Upper lobe of right lung (tissue), 1 donor: ENCODE data around the gene PRR3. TPM values are rescaled to one million over a fixed set of nuclear protein-coding genes. Genes with fewer than 3 reads are reported as not detected.
"Not testable (repeated sequence)": the region's sequence is repeated elsewhere in the genome, so short reads cannot be mapped to it uniquely, and the experiment has no call there.

Experiments
- ATAC-seq: fragments of 200-7000 bp; cut with Tn5 transposase; one replicate; pipeline ENCODE4 v1.9.1; 2020; ENCODE audit warnings: mild to moderate bottlenecking, moderate library complexity
- DNase-seq: peaks from one replicate; pipeline ENCODE4 v3.0.0-alpha.2; 2020
- H3K27ac ChIP-seq: fragments of 200-600 bp; one replicate; pipeline ENCODE4 v1.8.0; 2022
- H3K27me3 ChIP-seq: fragments of 200-600 bp; one replicate; pipeline ENCODE4 v1.8.0; 2022; ENCODE audit warnings: mild to moderate bottlenecking
- H3K36me3 ChIP-seq: fragments of 200-600 bp; one replicate; pipeline ENCODE4 v1.8.0; 2022
- H3K4me1 ChIP-seq: fragments of 200-600 bp; one replicate; pipeline ENCODE4 v1.8.0; 2022
- H3K4me3 ChIP-seq: fragments of 200-600 bp; one replicate; pipeline ENCODE4 v1.8.0; 2022; ENCODE audit warnings: mild to moderate bottlenecking
- H3K9me3 ChIP-seq: fragments of 200-600 bp; one replicate; pipeline ENCODE4 v1.8.0; 2022
- intact Hi-C: fragments of 100-400 bp; cut with DNase I; formaldehyde crosslinking; loops from one replicate; pipeline ENCODE4 v1.11.0; 2022
- total RNA-seq: library from RNA; stranded (reverse); fragmentation: NEBNext Ultra II Directional; extraction: Animal tissue kit (Norgen Biotek cat#: 25700); gene quantifications from one replicate; pipeline ENCODE4 v1.2.1, GENCODE V29; 2021
- TF ChIP-seq, protein P1 (sequence below): fragments of 200-600 bp; IDR thresholded peaks from one replicate; pipeline ENCODE4 v1.8.0; 2022; ENCODE audit warnings: antibody characterized with exemption
- donor health status: DM: no; HTN: yes; CAD: no; lungs with severe emphysema.

The PRR3 gene
- total RNA-seq, 1 donor from 2014 or later: 6.9 TPM

DNA sequence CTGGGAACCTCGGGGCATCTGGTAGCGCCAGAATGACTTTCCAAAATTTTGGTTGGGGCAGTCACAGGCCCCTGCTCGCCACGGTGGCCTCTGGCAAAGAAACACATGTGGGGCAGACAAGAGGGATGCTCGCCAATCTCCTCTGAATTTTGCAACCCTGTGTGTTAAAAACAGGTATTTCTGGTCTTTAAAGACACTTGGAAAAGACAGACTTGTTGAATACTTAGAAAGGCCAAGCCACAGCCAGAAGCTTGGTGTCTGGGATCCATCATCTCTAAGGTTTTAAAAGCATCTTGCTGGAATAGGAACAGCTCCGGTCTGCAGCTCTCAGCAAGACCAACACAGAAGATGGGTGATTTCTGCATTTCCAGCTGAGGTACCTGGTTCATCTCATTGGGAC, 36.6 kb upstream of the PRR3 start:
- intact Hi-C loops: no loop called here
- Histone ChIP-seq H3K27me3 (no peaks in the 10 kb centered on the region), H3K4me1 (peaks cover 15% of the 10 kb centered on the region), H3K4me3 (no peak overlapping the region), H3K36me3 (no peaks in the 10 kb centered on the region), H3K9me3 (no peaks in the 10 kb centered on the region), H3K27ac (peak overlapping the region; percentile 70)
- TF ChIP-seq, protein P1, sequence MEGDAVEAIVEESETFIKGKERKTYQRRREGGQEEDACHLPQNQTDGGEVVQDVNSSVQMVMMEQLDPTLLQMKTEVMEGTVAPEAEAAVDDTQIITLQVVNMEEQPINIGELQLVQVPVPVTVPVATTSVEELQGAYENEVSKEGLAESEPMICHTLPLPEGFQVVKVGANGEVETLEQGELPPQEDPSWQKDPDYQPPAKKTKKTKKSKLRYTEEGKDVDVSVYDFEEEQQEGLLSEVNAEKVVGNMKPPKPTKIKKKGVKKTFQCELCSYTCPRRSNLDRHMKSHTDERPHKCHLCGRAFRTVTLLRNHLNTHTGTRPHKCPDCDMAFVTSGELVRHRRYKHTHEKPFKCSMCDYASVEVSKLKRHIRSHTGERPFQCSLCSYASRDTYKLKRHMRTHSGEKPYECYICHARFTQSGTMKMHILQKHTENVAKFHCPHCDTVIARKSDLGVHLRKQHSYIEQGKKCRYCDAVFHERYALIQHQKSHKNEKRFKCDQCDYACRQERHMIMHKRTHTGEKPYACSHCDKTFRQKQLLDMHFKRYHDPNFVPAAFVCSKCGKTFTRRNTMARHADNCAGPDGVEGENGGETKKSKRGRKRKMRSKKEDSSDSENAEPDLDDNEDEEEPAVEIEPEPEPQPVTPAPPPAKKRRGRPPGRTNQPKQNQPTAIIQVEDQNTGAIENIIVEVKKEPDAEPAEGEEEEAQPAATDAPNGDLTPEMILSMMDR: no peak
- no peak for ATAC-seq
- no peak for DNase-seq

DNA sequence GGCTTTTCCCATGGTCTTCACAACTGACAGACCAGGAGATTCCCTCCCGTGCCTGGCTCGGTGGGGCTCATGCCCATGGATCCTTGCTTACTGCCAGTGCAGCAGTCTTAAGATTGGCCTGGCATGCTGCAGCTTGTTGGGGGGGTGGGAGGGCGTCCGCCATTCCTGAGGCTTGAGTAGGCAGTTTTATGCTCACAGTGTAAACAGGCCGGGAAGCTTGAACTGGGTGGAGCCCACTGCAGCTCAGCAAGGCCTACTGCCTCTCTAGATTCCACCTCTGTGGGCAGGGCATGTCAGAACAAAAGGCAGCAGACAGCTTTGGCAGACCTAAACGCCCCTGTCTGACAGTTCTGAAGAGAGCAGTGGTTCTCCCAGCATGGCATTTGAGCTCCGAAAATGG, 36.0 kb upstream of the PRR3 start:
- H3K4me3 ChIP-seq, H3K27me3 ChIP-seq, DNase-seq, intact Hi-C loops, H3K9me3 ChIP-seq, H3K36me3 ChIP-seq: not testable (repeated sequence)
- H3K27ac ChIP-seq: peak overlapping the region; percentile 70
- H3K4me1 ChIP-seq: peaks cover 15% of the 10 kb centered on the region
- ATAC-seq: peak; percentile 69

DNA sequence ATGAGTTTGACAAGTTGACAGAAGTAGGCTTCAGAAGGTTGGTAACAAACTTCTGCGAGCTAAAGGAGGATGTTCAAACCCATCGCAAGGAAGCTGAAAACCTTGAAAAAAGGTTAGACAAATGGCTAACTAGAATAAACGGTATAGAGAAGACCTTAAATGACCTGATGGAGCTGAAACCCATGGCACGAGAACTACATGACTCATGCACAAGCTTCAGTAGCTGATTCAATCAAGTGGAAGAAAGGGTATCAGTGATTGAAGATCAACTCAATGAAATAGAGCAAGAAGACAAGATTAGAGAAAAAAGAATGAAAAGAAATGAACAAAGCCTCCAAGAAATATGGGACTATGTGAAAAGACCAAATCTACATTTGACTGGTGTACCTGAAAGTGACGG, 35.1 kb upstream of the PRR3 start:
- H3K27me3 ChIP-seq, ATAC-seq, H3K27ac ChIP-seq, H3K36me3 ChIP-seq, H3K4me3 ChIP-seq, H3K9me3 ChIP-seq, intact Hi-C loops, DNase-seq: not testable (repeated sequence)
- peaks cover 12% of the 10 kb centered on the region for H3K4me1 ChIP-seq

DNA sequence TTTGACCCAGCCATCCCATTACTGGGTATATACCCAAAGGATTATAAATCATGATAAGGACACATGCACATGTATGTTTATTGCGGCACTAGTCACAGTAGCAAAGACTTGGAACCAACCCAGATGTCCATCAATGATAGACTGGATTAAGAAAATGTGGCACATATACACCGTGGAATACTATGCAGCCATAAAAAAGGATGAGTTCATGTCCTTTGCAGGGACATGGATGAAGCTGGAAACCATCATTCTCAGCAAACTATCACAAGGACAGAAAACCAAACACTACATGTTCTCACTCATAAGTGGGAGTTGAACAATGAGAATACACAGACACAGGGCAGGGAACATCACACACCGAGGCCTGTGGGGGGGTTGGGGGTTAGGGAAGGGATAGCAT, 30.7 kb upstream of the PRR3 start:
- intact Hi-C loops, H3K36me3 ChIP-seq, H3K9me3 ChIP-seq, H3K27ac ChIP-seq, ATAC-seq, DNase-seq, H3K27me3 ChIP-seq, H3K4me3 ChIP-seq: not testable (repeated sequence)
- peaks cover 12% of the 10 kb centered on the region for H3K4me1 ChIP-seq

DNA sequence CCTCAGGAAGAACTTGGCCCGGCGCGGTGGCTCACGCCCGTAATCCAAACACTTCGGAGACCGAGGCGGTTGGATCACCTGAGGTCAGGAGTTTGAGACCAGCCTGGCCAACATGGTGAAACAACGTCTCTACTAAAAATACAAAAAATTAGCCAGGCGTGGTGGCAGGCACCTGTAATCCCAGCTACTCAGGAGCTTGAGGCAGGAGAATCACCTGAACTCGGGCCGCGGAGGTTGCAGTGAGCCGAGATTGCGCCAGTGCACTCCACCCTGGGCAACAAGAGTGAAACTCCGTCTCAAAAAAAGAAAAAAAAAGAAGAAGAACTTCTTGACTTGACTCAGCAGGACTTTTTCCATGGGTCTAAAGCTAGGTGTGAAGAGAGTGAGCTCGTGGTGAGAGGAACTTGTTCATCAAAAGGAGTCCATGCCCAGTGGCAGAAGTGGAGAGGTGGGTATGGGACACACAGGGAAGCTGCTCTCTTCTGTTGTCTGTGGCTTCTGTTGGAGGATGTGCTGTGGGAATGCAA, 27.7 kb upstream of the PRR3 start:
- ATAC-seq: peak; percentile 55
- H3K4me1 ChIP-seq: peaks cover 21% of the 10 kb centered on the region
- H3K9me3 ChIP-seq, H3K27ac ChIP-seq, DNase-seq, H3K36me3 ChIP-seq, H3K27me3 ChIP-seq, intact Hi-C loops, H3K4me3 ChIP-seq: not testable (repeated sequence)

DNA sequence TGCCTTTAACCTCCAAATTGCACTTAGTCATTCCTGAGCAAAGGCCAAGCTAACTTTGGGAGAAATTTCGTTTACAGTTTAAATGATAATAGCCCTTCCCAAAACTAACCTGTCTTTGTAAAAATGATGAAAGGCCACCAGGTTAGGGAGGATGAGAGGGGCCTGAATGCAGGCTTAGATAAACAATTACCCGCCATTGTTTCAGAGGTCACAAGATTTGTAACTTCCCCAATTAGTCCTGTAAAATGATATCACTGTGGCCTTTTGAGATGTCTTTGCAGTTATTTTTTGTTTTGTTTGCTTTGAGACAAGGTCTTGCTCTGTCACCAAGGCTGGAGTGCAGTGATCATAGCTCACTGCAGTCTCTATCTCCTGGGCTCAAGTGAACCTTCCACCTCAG, 27.1 kb upstream of the PRR3 start:
- no peak overlapping the region for H3K4me3 ChIP-seq
- intact Hi-C loops: loop anchor here (5.0 kb wide), 1 partner anchor 38 kb away; no protein-coding TSS in a partner anchor
- H3K27me3 ChIP-seq: no peaks in the 10 kb centered on the region
- no peaks in the 10 kb centered on the region for H3K36me3 ChIP-seq
- TF ChIP-seq, protein P1: no peak
- no peaks in the 10 kb centered on the region for H3K9me3 ChIP-seq
- H3K27ac ChIP-seq: no peak overlapping the region
- no peak for ATAC-seq
- DNase-seq: no peak
- H3K4me1 ChIP-seq: peaks cover 21% of the 10 kb centered on the region

DNA sequence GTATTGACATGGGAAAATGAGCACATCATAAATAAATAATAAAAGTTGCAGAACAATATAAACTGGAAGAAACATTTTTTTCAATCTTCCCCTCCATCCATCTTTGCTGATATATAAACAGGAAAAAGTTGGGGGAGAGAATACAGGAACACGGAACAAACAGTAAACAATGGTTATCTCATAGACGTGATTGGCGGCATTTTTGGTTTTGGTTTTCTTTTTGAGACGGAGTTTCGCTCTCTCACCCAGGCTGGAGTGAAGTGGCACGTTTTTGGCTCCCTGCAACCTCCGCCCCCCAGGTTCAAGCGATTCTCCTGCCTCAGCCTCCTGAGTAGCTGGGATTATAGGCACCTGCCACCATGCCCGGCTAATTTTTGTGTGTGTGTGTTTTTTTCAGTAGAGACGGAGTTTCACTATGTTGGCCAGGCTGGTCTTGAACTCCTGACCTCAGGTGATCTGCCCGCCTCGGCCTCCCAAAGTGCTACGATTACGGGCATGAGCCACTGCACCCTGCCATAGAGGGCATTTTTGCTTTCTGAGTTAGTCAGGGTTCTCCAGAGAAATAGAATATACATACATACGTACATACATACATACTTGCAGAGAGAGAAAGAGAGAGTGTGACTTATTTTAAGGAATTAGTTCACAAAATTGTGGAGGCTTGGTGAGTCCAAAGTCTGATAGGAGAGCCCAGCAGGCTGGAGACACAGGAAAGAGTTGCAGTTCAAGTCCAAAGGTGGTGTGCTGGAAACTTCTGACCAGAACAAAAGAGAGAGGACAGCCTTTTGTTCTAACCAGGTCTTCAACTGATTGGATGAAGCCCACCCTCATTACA, 23.4 kb upstream of the PRR3 start:
- Histone ChIP-seq H3K4me1 (peaks cover 9% of the 10 kb centered on the region), H3K9me3 (no peaks in the 10 kb centered on the region), H3K27me3 (no peaks in the 10 kb centered on the region), H3K27ac (peak overlapping the region; percentile 63), H3K4me3 (no peak overlapping the region), H3K36me3 (no peaks in the 10 kb centered on the region)
- intact Hi-C loops: loop anchor here (5.0 kb wide), 1 partner anchor 41 kb away; no protein-coding TSS in a partner anchor
- peak; percentile 39 for ATAC-seq
- TF ChIP-seq, protein P1: no peak
- no peak for DNase-seq
